A673 (cell line): ENCODE data around the gene SBK3. TPM values are rescaled to one million over a fixed set of nuclear protein-coding genes. Genes with fewer than 3 reads are reported as not detected.
"Not testable (repeated sequence)": the region's sequence is repeated elsewhere in the genome, so short reads cannot be mapped to it uniquely, and the experiment has no call there.

ENCODE experiments used
- BruUV-seq: library from RNA; stranded (reverse); fragments of 400-500 nt; replicated peaks from 2 replicates; lab custom pipeline; 2021; lab: Mats Ljungman, UMichigan
- CTCF ChIA-PET: fragments of 300-600 bp; sonication (Branson Sonifier 250); formaldehyde crosslinking; loops from one replicate; lab custom pipeline; 2022; ENCODE audit warnings: antibody characterized with exemption; lab: Charles Lee
- POLR2A ChIA-PET: fragments of 300-600 bp; sonication (Branson Sonifier 250); formaldehyde crosslinking; loops from one replicate; lab custom pipeline; 2022; ENCODE audit warnings: antibody characterized with exemption; ENCODE audit not compliant: low non-redundant PET; lab: Charles Lee
- DNase-seq: peaks from one replicate; pipeline ENCODE4 v3.0.0-alpha.2; 2015; ENCODE audit warnings: low spot score
- H3K27ac ChIP-seq: fragments of 200-600 bp; sonication (generic); 2 replicates; pipeline ENCODE4 v1.5.1; 2016; ENCODE audit warnings: mixed run types, low read depth, mild to moderate bottlenecking, mixed read lengths, antibody characterized with exemption, low read length; ENCODE audit not compliant: poor library complexity, severe bottlenecking
- H3K27me3 ChIP-seq: fragments of 200-600 bp; sonication (generic); replicated peaks from 2 replicates; pipeline ENCODE4 v1.6.1; 2017; ENCODE audit warnings: mixed run types, low read depth, mild to moderate bottlenecking, mixed read lengths, antibody characterized with exemption, low read length; ENCODE audit not compliant: insufficient read depth, poor library complexity
- H3K36me3 ChIP-seq: fragments of 200-600 bp; sonication (generic); 2 replicates; pipeline ENCODE4 v1.6.1; 2016; ENCODE audit warnings: mixed run types, mild to moderate bottlenecking, mixed read lengths, antibody characterized with exemption, low read length; ENCODE audit not compliant: insufficient read depth, poor library complexity, severe bottlenecking
- H3K4me1 ChIP-seq: fragments of 200-600 bp; sonication (generic); 2 replicates; pipeline ENCODE4 v1.6.1; 2017; ENCODE audit warnings: mixed run types, mild to moderate bottlenecking, mixed read lengths, antibody characterized with exemption, low read length; ENCODE audit not compliant: insufficient read depth, poor library complexity, severe bottlenecking
- H3K4me3 ChIP-seq: fragments of 200-600 bp; sonication (generic); 2 replicates; pipeline ENCODE4 v1.5.1; 2016; ENCODE audit warnings: low read depth, mixed run types, mild to moderate bottlenecking, mixed read lengths, low read length; ENCODE audit not compliant: poor library complexity, severe bottlenecking
- H3K9me3 ChIP-seq: fragments of 200-600 bp; sonication (generic); 2 replicates; pipeline ENCODE4 v1.6.1; 2016; ENCODE audit warnings: mixed run types, low read depth, mild to moderate bottlenecking, mixed read lengths, antibody characterized with exemption, low read length; ENCODE audit not compliant: poor library complexity, severe bottlenecking
- EZH2 ChIP-seq: fragments of 200-600 bp; sonication (generic); IDR thresholded peaks from 2 replicates; pipeline ENCODE4 v1.6.1; 2017; ENCODE audit warnings: borderline replicate concordance, low read depth, mild to moderate bottlenecking, mixed read lengths, antibody characterized with exemption, low read length; ENCODE audit not compliant: poor library complexity, severe bottlenecking
- intact Hi-C: fragments of 100-400 bp; cut with micrococcal nuclease; formaldehyde crosslinking; loops from one replicate; pipeline ENCODE4 v1.10.0; 2022; ENCODE audit not compliant: unreplicated experiment
- total RNA-seq: library from RNA; stranded (reverse); gene quantifications from 2 replicates; pipeline ENCODE4 v1.2.3, GENCODE V29; 2021
- TF ChIP-seq, protein P1 (sequence below): fragments of 300-800, 200-600 bp; sonication (generic); conservative IDR thresholded peaks from 2 replicates; pipeline ENCODE4 v1.5.1; 2017; ENCODE audit warnings: low read depth, mild to moderate bottlenecking, antibody characterized with exemption, low read length, moderate library complexity, mixed read lengths

SBK3 gene
- total RNA-seq, 1 experiment from 2014 or later = not detected

DNA sequence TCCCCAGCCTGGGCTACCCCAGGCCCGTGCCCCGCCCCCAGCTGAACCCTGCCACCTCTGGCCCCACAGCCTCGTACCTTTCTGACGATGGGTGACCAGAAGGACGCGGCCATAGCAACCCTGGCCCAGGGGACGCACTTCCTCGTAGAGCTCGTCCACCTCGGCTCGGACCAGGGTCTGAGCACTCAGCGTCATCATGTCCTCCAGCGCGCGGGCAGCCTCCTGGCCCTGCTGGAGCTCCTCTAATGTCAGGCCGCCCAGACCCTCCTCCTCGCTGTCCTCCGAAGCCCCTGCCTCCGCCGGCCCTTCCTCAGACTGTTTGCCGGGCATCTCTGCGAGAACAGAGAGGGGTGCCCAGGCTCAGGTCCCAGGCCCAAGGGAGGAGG, 9.4 kb downstream of the SBK3 start:
- H3K4me3 ChIP-seq = no peak overlapping the region
- POLR2A ChIA-PET = no interaction called here
- no peaks in the 10 kb centered on the region for H3K36me3 ChIP-seq
- no peaks in the 10 kb centered on the region for H3K9me3 ChIP-seq
- H3K27me3 ChIP-seq = no peaks in the 10 kb centered on the region
- no peak overlapping the region for H3K27ac ChIP-seq
- intact Hi-C loops = no loop called here
- no peak for TF ChIP-seq EZH2
- TF ChIP-seq, protein P1, sequence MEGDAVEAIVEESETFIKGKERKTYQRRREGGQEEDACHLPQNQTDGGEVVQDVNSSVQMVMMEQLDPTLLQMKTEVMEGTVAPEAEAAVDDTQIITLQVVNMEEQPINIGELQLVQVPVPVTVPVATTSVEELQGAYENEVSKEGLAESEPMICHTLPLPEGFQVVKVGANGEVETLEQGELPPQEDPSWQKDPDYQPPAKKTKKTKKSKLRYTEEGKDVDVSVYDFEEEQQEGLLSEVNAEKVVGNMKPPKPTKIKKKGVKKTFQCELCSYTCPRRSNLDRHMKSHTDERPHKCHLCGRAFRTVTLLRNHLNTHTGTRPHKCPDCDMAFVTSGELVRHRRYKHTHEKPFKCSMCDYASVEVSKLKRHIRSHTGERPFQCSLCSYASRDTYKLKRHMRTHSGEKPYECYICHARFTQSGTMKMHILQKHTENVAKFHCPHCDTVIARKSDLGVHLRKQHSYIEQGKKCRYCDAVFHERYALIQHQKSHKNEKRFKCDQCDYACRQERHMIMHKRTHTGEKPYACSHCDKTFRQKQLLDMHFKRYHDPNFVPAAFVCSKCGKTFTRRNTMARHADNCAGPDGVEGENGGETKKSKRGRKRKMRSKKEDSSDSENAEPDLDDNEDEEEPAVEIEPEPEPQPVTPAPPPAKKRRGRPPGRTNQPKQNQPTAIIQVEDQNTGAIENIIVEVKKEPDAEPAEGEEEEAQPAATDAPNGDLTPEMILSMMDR = no peak
- CTCF ChIA-PET = no interaction called here
- no TSS peak for BruUV-seq
- H3K4me1 ChIP-seq = no peaks in the 10 kb centered on the region
- DNase-seq = no peak

- TF ChIP-seq EZH2 = no peak
- TF ChIP-seq, protein P1 = no peak
- Histone ChIP-seq H3K4me3 (no peak overlapping the region), H3K36me3 (no peaks in the 10 kb centered on the region), H3K4me1 (no peaks in the 10 kb centered on the region), H3K9me3 (no peaks in the 10 kb centered on the region), H3K27ac (no peak overlapping the region), H3K27me3 (no peaks in the 10 kb centered on the region)
- no TSS peak for BruUV-seq
- ChIA-PET CTCF (interaction anchor here (0.6 kb wide), 2 partner anchors 83 to 376 kb away, joined by 4 to 6 read pairs; no protein-coding TSS in a partner anchor), POLR2A (interaction anchor here (0.7 kb wide), 1 partner anchor 36 kb away, joined by 17 read pairs; no protein-coding TSS in a partner anchor)
- DNase-seq = no peak
- intact Hi-C loops = no loop called here
These were observed 10.0 kb downstream of the SBK3 start for GRCh38 chr19:55535173-55535964.

DNA sequence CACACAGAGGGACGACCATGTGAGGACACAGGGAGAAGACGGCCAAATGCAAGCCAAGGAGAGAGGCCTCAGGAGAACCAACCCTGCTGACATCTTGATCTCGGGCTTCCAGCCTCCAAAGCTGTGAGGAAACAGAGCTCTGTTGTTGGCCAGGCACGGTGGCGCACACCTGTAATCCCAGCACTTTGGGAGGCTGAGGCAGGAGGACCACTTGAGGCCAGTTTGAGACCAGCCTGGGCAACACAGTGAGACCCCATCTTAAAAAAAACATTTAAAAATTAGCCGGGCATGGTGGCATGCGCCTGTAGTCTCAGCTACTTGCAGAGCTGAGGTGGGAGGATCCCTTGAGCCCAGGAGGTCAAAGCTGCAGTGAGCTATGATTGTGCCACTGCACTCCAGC, 11.1 kb downstream of the SBK3 start:
- H3K36me3 ChIP-seq, DNase-seq, H3K9me3 ChIP-seq, CTCF ChIA-PET, H3K4me1 ChIP-seq, BruUV-seq, H3K4me3 ChIP-seq, H3K27me3 ChIP-seq, H3K27ac ChIP-seq, intact Hi-C loops: not testable (repeated sequence)
- POLR2A ChIA-PET = interaction anchor here (0.7 kb wide), 1 partner anchor 35 kb away, joined by 17 read pairs; no protein-coding TSS in a partner anchor
